ENCODE measurements around the gene TBL1XR1. TPM values are rescaled to one million over a fixed set of nuclear protein-coding genes. Genes with fewer than 3 reads are reported as not detected.

TBL1XR1 gene
- total and polyA plus RNA-seq, 2 of the 4 experiments (the other 2 are of a cell fraction), result 25.2 to 170 TPM

DNA sequence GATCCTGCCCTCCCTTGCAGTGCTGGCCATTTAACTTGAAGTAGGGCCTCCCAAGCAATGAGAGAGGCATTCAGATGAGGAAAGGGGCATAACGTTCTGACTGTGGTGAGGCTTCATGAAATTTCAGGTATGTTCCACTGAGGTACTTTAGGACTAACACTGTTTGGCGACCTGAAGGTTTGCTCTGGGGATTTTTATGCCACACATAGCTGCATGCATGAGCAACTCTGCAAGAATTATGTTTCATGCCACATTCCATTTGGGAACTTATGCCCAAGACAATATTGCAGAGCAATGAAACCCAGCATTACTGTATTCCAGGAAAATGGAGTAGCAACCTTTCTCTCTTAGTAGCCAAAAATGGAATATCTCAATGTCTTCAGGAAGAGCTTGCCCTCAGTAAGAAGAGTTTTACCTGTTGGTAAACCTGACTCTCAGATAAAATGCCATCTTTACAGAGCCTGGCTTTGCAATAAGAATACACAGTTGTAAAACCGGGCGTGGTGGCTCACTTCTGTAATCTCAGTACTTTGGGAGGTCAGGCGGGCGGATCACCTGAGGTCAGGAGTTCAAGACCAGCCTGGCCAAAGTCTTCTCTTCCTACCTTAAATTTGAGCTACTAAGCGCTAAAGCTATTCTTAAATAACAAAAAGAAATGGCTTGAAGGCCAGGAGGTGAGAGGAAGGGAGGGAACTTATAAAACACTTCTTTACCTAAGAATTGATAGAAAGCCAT lies 16.7 kb upstream of the TBL1XR1 start:
- Histone ChIP-seq H3K27me3 (ENCODE audit: control insufficient read depth, insufficient read depth, low read length) (no peaks in the 10 kb centered on the region), H2AFZ (replicated peaks; ENCODE audit: low read length, poor library complexity) (no peak overlapping the region), H3K4me2 (ENCODE audit: low read depth, low read length) (no peak overlapping the region), H3K56ac (ENCODE audit: extremely low read depth, insufficient read depth, low read length) (no peak overlapping the region), H3K36me3 (ENCODE audit: control insufficient read depth, insufficient read depth, low read length) (no peaks in the 10 kb centered on the region), H3K18ac (ENCODE audit: low read depth, low read length) (no peak overlapping the region), H4K8ac (ENCODE audit: low read depth in 2 of 2, low read length in 2 of 2) (no peak overlapping the region), H3K4me3 (ENCODE audit: insufficient read depth, low read depth, low read length) (no peak overlapping the region), H3K14ac (replicated peaks; ENCODE audit: low read depth, low read length) (no peak overlapping the region), H3K4me1 (ENCODE audit: control insufficient read depth, insufficient read depth, low read length) (no peaks in the 10 kb centered on the region), H2AK9ac (replicated peaks; ENCODE audit: low read depth, low read length, poor library complexity) (no peak overlapping the region), H2BK5ac (ENCODE audit: low read depth, low read length, poor library complexity, severe bottlenecking) (no peak overlapping the region), H3K9me1 (ENCODE audit: insufficient read depth, low read length) (no peaks in the 10 kb centered on the region), H2BK120ac (ENCODE audit: low read depth, low read length) (no peak overlapping the region), H3K79me1 (ENCODE audit: low read depth in 1 of 2, low read length in 2 of 2) (no peaks in the 10 kb centered on the region), H3K4ac (ENCODE audit: low read depth, low read length) (no peak overlapping the region), H3K27ac (ENCODE audit: insufficient read depth, low read length) (no peak overlapping the region), H4K20me1 (ENCODE audit: insufficient read depth, low read length) (no peaks in the 10 kb centered on the region), H2BK20ac (ENCODE audit: low read depth, low read length) (no peak overlapping the region), H4K5ac (ENCODE audit: low read depth, low read length) (no peak overlapping the region), H2AK5ac (ENCODE audit: low read depth, low read length) (no peak overlapping the region), H4K91ac (ENCODE audit: insufficient read depth, low read depth, low read length) (no peak overlapping the region), H3K9me3 (ENCODE audit: control insufficient read depth, insufficient read depth, low read length) (no peaks in the 10 kb centered on the region), H3K23ac (ENCODE audit: low read depth, low read length) (no peak overlapping the region), H3K9ac (ENCODE audit: low read depth, low read length) (no peak overlapping the region), H2BK15ac (ENCODE audit: low read depth, low read length) (no peak overlapping the region)
- DNase-seq (no peak), ATAC-seq (ENCODE audit: low read depth) (no peak; the same call in 1 of the 2 replicates)
- CTCF ChIA-PET, result interaction anchor here (0.6 kb wide), 1 partner anchor 19 kb away, joined by 5 read pairs; no protein-coding TSS in a partner anchor
- in situ Hi-C loops (cut with MboI; ENCODE audit: low sequenced_read_pairs), result no loop called here
- no CpG with 5 or more reads among the region's 7 CpGs for WGBS, 2 experiments (ENCODE audit: extremely low coverage in 2 of 2, insufficient read length in 1 of 2)
- intact Hi-C loops (cut with micrococcal nuclease), result loop anchor here (5.0 kb wide), 1 partner anchor 998 kb away; no protein-coding TSS in a partner anchor
- BruUV-seq (replicated peaks), result no TSS peak
- TF ChIP-seq, protein P1, sequence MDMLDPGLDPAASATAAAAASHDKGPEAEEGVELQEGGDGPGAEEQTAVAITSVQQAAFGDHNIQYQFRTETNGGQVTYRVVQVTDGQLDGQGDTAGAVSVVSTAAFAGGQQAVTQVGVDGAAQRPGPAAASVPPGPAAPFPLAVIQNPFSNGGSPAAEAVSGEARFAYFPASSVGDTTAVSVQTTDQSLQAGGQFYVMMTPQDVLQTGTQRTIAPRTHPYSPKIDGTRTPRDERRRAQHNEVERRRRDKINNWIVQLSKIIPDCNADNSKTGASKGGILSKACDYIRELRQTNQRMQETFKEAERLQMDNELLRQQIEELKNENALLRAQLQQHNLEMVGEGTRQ (IDR thresholded peaks at IDR 0.05; ENCODE audit: low read depth, low read length), result no peak
- TF ChIP-seq, protein P2, sequence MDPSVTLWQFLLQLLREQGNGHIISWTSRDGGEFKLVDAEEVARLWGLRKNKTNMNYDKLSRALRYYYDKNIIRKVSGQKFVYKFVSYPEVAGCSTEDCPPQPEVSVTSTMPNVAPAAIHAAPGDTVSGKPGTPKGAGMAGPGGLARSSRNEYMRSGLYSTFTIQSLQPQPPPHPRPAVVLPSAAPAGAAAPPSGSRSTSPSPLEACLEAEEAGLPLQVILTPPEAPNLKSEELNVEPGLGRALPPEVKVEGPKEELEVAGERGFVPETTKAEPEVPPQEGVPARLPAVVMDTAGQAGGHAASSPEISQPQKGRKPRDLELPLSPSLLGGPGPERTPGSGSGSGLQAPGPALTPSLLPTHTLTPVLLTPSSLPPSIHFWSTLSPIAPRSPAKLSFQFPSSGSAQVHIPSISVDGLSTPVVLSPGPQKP (IDR thresholded peaks at IDR 0.05; ENCODE audit: borderline replicate concordance, low read depth, low read length), result no peak
- TF ChIP-seq CEBPB (IDR thresholded peaks at IDR 0.05; ENCODE audit: low read depth, low read length), result no peak
- TF ChIP-seq BHLHE40 (IDR thresholded peaks at IDR 0.05; ENCODE audit: low read depth, low read length), result no peak
- no peak for TF ChIP-seq CHD1 (IDR thresholded peaks at IDR 0.05; ENCODE audit: low read depth, low read length)
- TF ChIP-seq RCOR1 (IDR thresholded peaks at IDR 0.05; ENCODE audit: insufficient replicate concordance, low read length), result no peak
- no peak for TF ChIP-seq MAZ (IDR thresholded peaks at IDR 0.05; ENCODE audit: borderline replicate concordance, low read depth, low read length)
- no peak for TF ChIP-seq RFX5 (IDR thresholded peaks at IDR 0.05; ENCODE audit: low read depth, low read length)
- no peak for TF ChIP-seq FOS (IDR thresholded peaks at IDR 0.05; ENCODE audit: low read depth, low read length)
- POLR2A ChIA-PET (ENCODE audit: unreplicated experiment), result no interaction called here
- dilution Hi-C loops (cut with HindIII; ENCODE audit: low sequenced_read_pairs, unreplicated experiment), result no loop called here

All from IMR-90 (cell line).